OCI-LY7 (cell line): ENCODE data around the gene MYOT. TPM values are rescaled to one million over a fixed set of nuclear protein-coding genes. Genes with fewer than 3 reads are reported as not detected.
"Not testable (repeated sequence)": the region's sequence is repeated elsewhere in the genome, so short reads cannot be mapped to it uniquely, and the experiment has no call there.

Experiments used
- BruUV-seq: library from RNA; stranded (reverse); fragments of 400-500 nt; replicated peaks from 2 replicates; lab custom pipeline; 2021; lab: Mats Ljungman, UMichigan
- CTCF ChIA-PET: fragments of 300-600 bp; sonication (Branson Sonifier 250); formaldehyde crosslinking; loops from one replicate; lab custom pipeline; 2022; ENCODE audit warnings: antibody characterized with exemption; ENCODE audit not compliant: unreplicated experiment; lab: Charles Lee
- POLR2A ChIA-PET: fragments of 300-600 bp; sonication (Branson Sonifier 250); formaldehyde crosslinking; loops from one replicate; lab custom pipeline; 2022; ENCODE audit warnings: antibody characterized with exemption; lab: Charles Lee
- DNase-seq: peaks from one replicate; pipeline ENCODE4 v3.0.0-alpha.2; 2015; ENCODE audit warnings: low spot score
- H2AFZ ChIP-seq: fragments of 200-600 bp; sonication (generic), shearing (Covaris generic); 2 replicates; pipeline ENCODE4 v1.6.1; 2014; ENCODE audit warnings: mild to moderate bottlenecking, antibody characterized with exemption, low read length, moderate library complexity
- H3K27ac ChIP-seq: fragments of 200-600 bp; sonication (generic); 2 replicates; pipeline ENCODE4 v1.5.1; 2014; ENCODE audit warnings: mixed run types, low read depth, mild to moderate bottlenecking, moderate library complexity, low read length, inconsistent platforms; ENCODE audit not compliant: poor library complexity, severe bottlenecking
- H3K36me3 ChIP-seq: fragments of 200-600 bp; sonication (generic); 2 replicates; pipeline ENCODE4 v1.6.1; 2014; ENCODE audit warnings: mild to moderate bottlenecking, antibody characterized with exemption, low read length, moderate library complexity, mixed read lengths; ENCODE audit not compliant: insufficient read depth
- H3K4me1 ChIP-seq: fragments of 200-600 bp; sonication (generic); 2 replicates; pipeline ENCODE4 v1.5.1; 2014; ENCODE audit warnings: mild to moderate bottlenecking, low read length; ENCODE audit not compliant: insufficient read depth, poor library complexity, severe bottlenecking
- H3K4me2 ChIP-seq: fragments of 200-600 bp; sonication (generic); 2 replicates; pipeline ENCODE4 v1.6.1; 2014; ENCODE audit warnings: mild to moderate bottlenecking, low read length
- H3K4me3 ChIP-seq: fragments of 200-600 bp; sonication (generic); 2 replicates; pipeline ENCODE4 v1.5.1; 2014; ENCODE audit warnings: mild to moderate bottlenecking, low read depth, low read length; ENCODE audit not compliant: poor library complexity, severe bottlenecking
- H3K79me2 ChIP-seq: fragments of 200-600 bp; sonication (generic); 2 replicates; pipeline ENCODE4 v1.6.1; 2016; ENCODE audit warnings: low read depth, mild to moderate bottlenecking, low read length, moderate library complexity, mixed read lengths; ENCODE audit not compliant: insufficient read depth
- H3K9me2 ChIP-seq: fragments of 200-600 bp; sonication (generic); 2 replicates; pipeline ENCODE4 v1.6.1; 2016; ENCODE audit warnings: mild to moderate bottlenecking, low read length, mixed read lengths; ENCODE audit not compliant: insufficient read depth
- H3K9me3 ChIP-seq: fragments of 200-600 bp; sonication (generic); 2 replicates; pipeline ENCODE4 v1.6.1; 2014; ENCODE audit warnings: mild to moderate bottlenecking, mixed run types, low read length, mixed read lengths
- H4K20me1 ChIP-seq: fragments of 200-600 bp; sonication (generic); 2 replicates; pipeline ENCODE4 v1.6.1; 2014; ENCODE audit warnings: mild to moderate bottlenecking, antibody characterized with exemption, low read length, moderate library complexity, mixed read lengths; ENCODE audit not compliant: insufficient read depth
- EZH2phosphoT487 ChIP-seq: fragments of 200-600 bp; sonication (generic); IDR thresholded peaks from 2 replicates; pipeline ENCODE4 v1.6.1; 2018; ENCODE audit warnings: low read depth, borderline replicate concordance, mild to moderate bottlenecking, mixed run types, antibody characterized with exemption, low read length, moderate library complexity, mixed read lengths
- intact Hi-C: fragments of 100-400 bp; cut with micrococcal nuclease; formaldehyde crosslinking; loops from one replicate; pipeline ENCODE4 v1.10.0; 2022; ENCODE audit not compliant: unreplicated experiment
- total RNA-seq, 2 experiments: library from RNA; depleted of rRNA in 1 of 2; stranded (reverse); fragments of >200 nt in 1 of 2; shearing (Covaris generic) in 1 of 2; gene quantifications; 2 replicates each; pipeline ENCODE4 v1.2.3, GENCODE V29; 2014 to 2022
- TF ChIP-seq, protein P1 (sequence below): fragments of 200-600 bp; sonication (generic); conservative IDR thresholded peaks from 2 replicates; pipeline ENCODE4 v1.5.1; 2014; ENCODE audit warnings: mild to moderate bottlenecking, antibody characterized with exemption, low read length, moderate library complexity, mixed read lengths

The MYOT gene
- total RNA-seq, 2 experiments from 2014 or later, result not detected

GRCh38 chr5:137847687-137848086 lies 20.0 kb upstream of the MYOT start:
- H3K4me1 ChIP-seq, result no peaks in the 10 kb centered on the region
- no peaks in the 10 kb centered on the region for H4K20me1 ChIP-seq
- no peak for DNase-seq
- CTCF ChIA-PET, result interaction anchor here (0.6 kb wide), 1 partner anchor 49 kb away, joined by 3 read pairs; no protein-coding TSS in a partner anchor
- H3K9me3 ChIP-seq, result no peaks in the 10 kb centered on the region
- POLR2A ChIA-PET, result interaction anchor here (0.6 to 1.9 kb wide), 3 partner anchors 10 to 64 kb away, joined by 3 to 7 read pairs (median 6); no protein-coding TSS in a partner anchor
- no peak overlapping the region for H2AFZ ChIP-seq
- no peak overlapping the region for H3K4me2 ChIP-seq
- no peaks in the 10 kb centered on the region for H3K9me2 ChIP-seq
- H3K36me3 ChIP-seq, result no peaks in the 10 kb centered on the region
- H3K4me3 ChIP-seq, result no peak overlapping the region
- H3K79me2 ChIP-seq, result no peaks in the 10 kb centered on the region
- H3K27ac ChIP-seq, result no peak overlapping the region
- no peak for TF ChIP-seq EZH2phosphoT487
- TF ChIP-seq, protein P1, sequence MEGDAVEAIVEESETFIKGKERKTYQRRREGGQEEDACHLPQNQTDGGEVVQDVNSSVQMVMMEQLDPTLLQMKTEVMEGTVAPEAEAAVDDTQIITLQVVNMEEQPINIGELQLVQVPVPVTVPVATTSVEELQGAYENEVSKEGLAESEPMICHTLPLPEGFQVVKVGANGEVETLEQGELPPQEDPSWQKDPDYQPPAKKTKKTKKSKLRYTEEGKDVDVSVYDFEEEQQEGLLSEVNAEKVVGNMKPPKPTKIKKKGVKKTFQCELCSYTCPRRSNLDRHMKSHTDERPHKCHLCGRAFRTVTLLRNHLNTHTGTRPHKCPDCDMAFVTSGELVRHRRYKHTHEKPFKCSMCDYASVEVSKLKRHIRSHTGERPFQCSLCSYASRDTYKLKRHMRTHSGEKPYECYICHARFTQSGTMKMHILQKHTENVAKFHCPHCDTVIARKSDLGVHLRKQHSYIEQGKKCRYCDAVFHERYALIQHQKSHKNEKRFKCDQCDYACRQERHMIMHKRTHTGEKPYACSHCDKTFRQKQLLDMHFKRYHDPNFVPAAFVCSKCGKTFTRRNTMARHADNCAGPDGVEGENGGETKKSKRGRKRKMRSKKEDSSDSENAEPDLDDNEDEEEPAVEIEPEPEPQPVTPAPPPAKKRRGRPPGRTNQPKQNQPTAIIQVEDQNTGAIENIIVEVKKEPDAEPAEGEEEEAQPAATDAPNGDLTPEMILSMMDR, result no peak
- intact Hi-C loops, result no loop called here
- no TSS peak for BruUV-seq

- H3K36me3 ChIP-seq, H3K4me3 ChIP-seq, H4K20me1 ChIP-seq, H3K4me1 ChIP-seq, H3K4me2 ChIP-seq, H3K27ac ChIP-seq, POLR2A ChIA-PET, CTCF ChIA-PET, intact Hi-C loops, H3K9me2 ChIP-seq, H2AFZ ChIP-seq, DNase-seq, H3K9me3 ChIP-seq, H3K79me2 ChIP-seq, BruUV-seq: not testable (repeated sequence)
These were observed 14.5 kb upstream of the MYOT start for GRCh38 chr5:137853165-137853564.

DNA sequence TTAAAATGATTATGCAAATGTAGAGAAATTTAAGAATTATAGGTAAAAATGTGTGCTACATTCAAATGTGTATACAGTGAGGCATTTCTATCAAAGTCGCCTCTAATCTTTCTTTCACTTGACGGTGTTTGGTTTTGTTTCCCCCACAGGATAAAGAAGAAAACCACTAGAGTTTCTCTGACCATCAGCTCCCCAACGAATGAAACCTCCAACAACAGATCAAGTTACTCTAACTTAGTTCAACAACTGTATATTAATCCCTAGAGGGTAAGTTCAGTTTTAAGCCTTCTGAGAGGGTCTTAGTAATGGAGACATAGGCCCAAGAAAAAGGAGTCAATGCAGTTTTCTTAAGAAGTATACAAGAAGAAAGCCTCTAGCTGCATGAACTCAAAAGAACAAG lies 11.5 kb upstream of the MYOT start:
- ChIA-PET CTCF (no interaction called here), POLR2A (no interaction called here)
- BruUV-seq, result no TSS peak
- no peak overlapping the region for H2AFZ ChIP-seq
- no peaks in the 10 kb centered on the region for H3K36me3 ChIP-seq
- no peak overlapping the region for H3K4me2 ChIP-seq
- no peaks in the 10 kb centered on the region for H3K4me1 ChIP-seq
- intact Hi-C loops, result no loop called here
- DNase-seq, result no peak
- H3K9me2 ChIP-seq, result no peaks in the 10 kb centered on the region
- H3K79me2 ChIP-seq, result no peaks in the 10 kb centered on the region
- H3K9me3 ChIP-seq, result no peaks in the 10 kb centered on the region
- no peaks in the 10 kb centered on the region for H4K20me1 ChIP-seq
- no peak overlapping the region for H3K4me3 ChIP-seq
- no peak overlapping the region for H3K27ac ChIP-seq
- TF ChIP-seq EZH2phosphoT487, result no peak
- TF ChIP-seq, protein P1, result no peak
